ENCODE measurements around the gene PDE7B. TPM values are rescaled to one million over a fixed set of nuclear protein-coding genes. Genes with fewer than 3 reads are reported as not detected.
A peak's percentile ranks its signal among the peaks of the same experiment; 100 is the strongest.

Gene PDE7B
- total RNA-seq, 1 donor from 2014 or later = 12.6 TPM

GRCh38 chr6:136033416-136033815 is 181.9 kb downstream of the PDE7B start:
- H3K27me3 ChIP-seq (ENCODE audit: low read depth) = no peaks in the 10 kb centered on the region
- peak overlapping the region; percentile 26 for H3K27ac ChIP-seq (replicated peaks)
- H3K4me3 ChIP-seq = no peak overlapping the region
- no peak for DNase-seq
- no peaks in the 10 kb centered on the region for H3K36me3 ChIP-seq
- intact Hi-C loops (cut with micrococcal nuclease) = loop anchor here (5.0 to 10.0 kb wide), 2 partner anchors 71 to 194 kb away; no protein-coding TSS in a partner anchor
- TF ChIP-seq CTCF (IDR thresholded peaks at IDR 0.05; ENCODE audit: borderline replicate concordance) = no peak
- no peaks in the 10 kb centered on the region for H3K9me3 ChIP-seq (replicated peaks)
- H3K4me1 ChIP-seq = peaks cover 60% of the 10 kb centered on the region

- intact Hi-C loops (cut with micrococcal nuclease) = loop anchor here (5.0 to 10.0 kb wide), 2 partner anchors 70 to 193 kb away; no protein-coding TSS in a partner anchor
- H3K4me1 ChIP-seq = peaks cover 70% of the 10 kb centered on the region
- peak overlapping the region; percentile 93 for H3K27ac ChIP-seq (replicated peaks)
- no peaks in the 10 kb centered on the region for H3K27me3 ChIP-seq (ENCODE audit: low read depth)
- no peaks in the 10 kb centered on the region for H3K36me3 ChIP-seq
- TF ChIP-seq CTCF (IDR thresholded peaks at IDR 0.05; ENCODE audit: borderline replicate concordance) = no peak
- no peak overlapping the region for H3K4me3 ChIP-seq
- DNase-seq = no peak
- H3K9me3 ChIP-seq (replicated peaks) = no peaks in the 10 kb centered on the region
Measured at GRCh38 chr6:136034422-136034821, 182.9 kb downstream of the PDE7B start.

GRCh38 chr6:136035378-136036070 is 184.0 kb downstream of the PDE7B start:
- intact Hi-C loops (cut with micrococcal nuclease) = loop anchor here (10.0 kb wide), 1 partner anchor 69 kb away; no protein-coding TSS in a partner anchor
- H3K27ac ChIP-seq (replicated peaks) = peak overlapping the region; percentile 93
- no peak for DNase-seq
- no peak for TF ChIP-seq CTCF (IDR thresholded peaks at IDR 0.05; ENCODE audit: borderline replicate concordance)
- H3K36me3 ChIP-seq = no peaks in the 10 kb centered on the region
- no peaks in the 10 kb centered on the region for H3K27me3 ChIP-seq (ENCODE audit: low read depth)
- H3K9me3 ChIP-seq (replicated peaks) = no peaks in the 10 kb centered on the region
- peak overlapping the region; percentile 72 for H3K4me3 ChIP-seq
- H3K4me1 ChIP-seq = peaks cover 81% of the 10 kb centered on the region

GRCh38 chr6:136036071-136036380 is 184.5 kb downstream of the PDE7B start:
- peak overlapping the region; percentile 72 for H3K4me3 ChIP-seq
- no peaks in the 10 kb centered on the region for H3K9me3 ChIP-seq (replicated peaks)
- no peaks in the 10 kb centered on the region for H3K36me3 ChIP-seq
- H3K27me3 ChIP-seq (ENCODE audit: low read depth) = no peaks in the 10 kb centered on the region
- H3K4me1 ChIP-seq = peaks cover 86% of the 10 kb centered on the region
- TF ChIP-seq CTCF (IDR thresholded peaks at IDR 0.05; ENCODE audit: borderline replicate concordance) = no peak
- intact Hi-C loops (cut with micrococcal nuclease) = loop anchor here (10.0 kb wide), 1 partner anchor 69 kb away; no protein-coding TSS in a partner anchor
- H3K27ac ChIP-seq (replicated peaks) = peak overlapping the region; percentile 93
- DNase-seq = no peak

GRCh38 chr6:136036601-136037000 is 185.1 kb downstream of the PDE7B start:
- peaks cover 91% of the 10 kb centered on the region for H3K4me1 ChIP-seq
- peak overlapping the region; percentile 72 for H3K4me3 ChIP-seq
- H3K9me3 ChIP-seq (replicated peaks) = no peaks in the 10 kb centered on the region
- no peaks in the 10 kb centered on the region for H3K36me3 ChIP-seq
- H3K27me3 ChIP-seq (ENCODE audit: low read depth) = no peaks in the 10 kb centered on the region
- no peak for TF ChIP-seq CTCF (IDR thresholded peaks at IDR 0.05; ENCODE audit: borderline replicate concordance)
- intact Hi-C loops (cut with micrococcal nuclease) = loop anchor here (10.0 kb wide), 1 partner anchor 68 kb away; no protein-coding TSS in a partner anchor
- H3K27ac ChIP-seq (replicated peaks) = peak overlapping the region; percentile 93
- no peak for DNase-seq

Data from left ventricle myocardium inferior (tissue), 1 donor.